Trophoblast cell (in vitro differentiated cells and primary cell): ENCODE data around the gene SBK2.

Experiments used
- DNase-seq, 2 donors: peaks; one replicate each; pipeline ENCODE4 v3.0.0-alpha.2; 2016
- H2AFZ ChIP-seq: 2 replicates; pipeline ENCODE4 v1.6.1; 2013; ENCODE audit warnings: low read length, moderate library complexity, mild to moderate bottlenecking; ENCODE audit not compliant: insufficient read depth, poor library complexity
- H2AK5ac ChIP-seq: 2 replicates; pipeline ENCODE4 v1.6.1; 2013; ENCODE audit warnings: mild to moderate bottlenecking, low read length
- H2BK120ac ChIP-seq: 2 replicates; pipeline ENCODE4 v1.6.1; 2013; ENCODE audit warnings: low read length, mild to moderate bottlenecking, moderate library complexity; ENCODE audit not compliant: insufficient read depth, poor library complexity
- H2BK12ac ChIP-seq: 2 replicates; pipeline ENCODE4 v1.6.1; 2013; ENCODE audit warnings: mild to moderate bottlenecking, low read length, moderate library complexity
- H2BK5ac ChIP-seq: 2 replicates; pipeline ENCODE4 v1.6.1; 2013; ENCODE audit warnings: low read length, low read depth, moderate library complexity, mild to moderate bottlenecking; ENCODE audit not compliant: poor library complexity
- H3K14ac ChIP-seq: 2 replicates; pipeline ENCODE4 v1.6.1; 2013; ENCODE audit warnings: mild to moderate bottlenecking, low read length
- H3K18ac ChIP-seq: 2 replicates; pipeline ENCODE4 v1.6.1; 2013; ENCODE audit warnings: mild to moderate bottlenecking, low read length
- H3K23ac ChIP-seq: 2 replicates; pipeline ENCODE4 v1.6.1; 2013; ENCODE audit warnings: low read length
- H3K27ac ChIP-seq: 2 replicates; pipeline ENCODE4 v1.5.1; 2013; ENCODE audit warnings: low read depth, mild to moderate bottlenecking, inconsistent platforms, low read length, moderate library complexity
- H3K27me3 ChIP-seq: 2 replicates; pipeline ENCODE4 v1.6.1; 2013; ENCODE audit warnings: inconsistent platforms, mild to moderate bottlenecking, low read length, moderate library complexity; ENCODE audit not compliant: insufficient read depth
- H3K36me3 ChIP-seq, 2 experiments: 1 replicate in 1 of 2; 2 replicates in 1 of 2; pipeline ENCODE4 v1.6.1; 2013; ENCODE audit warnings: low read length in 2 of 2, mild to moderate bottlenecking in 2 of 2, moderate library complexity in 1 of 2; ENCODE audit not compliant: insufficient read depth in 2 of 2, control insufficient read depth in 1 of 2
- H3K4ac ChIP-seq: 2 replicates; pipeline ENCODE4 v1.6.1; 2013; ENCODE audit warnings: low read depth, mild to moderate bottlenecking, low read length, moderate library complexity
- H3K4me1 ChIP-seq, 2 experiments: 1 replicate in 1 of 2; 2 replicates in 1 of 2; pipeline ENCODE4 v1.6.1; 2013; ENCODE audit warnings: low read length in 2 of 2, mild to moderate bottlenecking in 2 of 2, moderate library complexity in 1 of 2; ENCODE audit not compliant: insufficient read depth in 2 of 2, control insufficient read depth in 1 of 2
- H3K4me2 ChIP-seq: 2 replicates; pipeline ENCODE4 v1.6.1; 2013; ENCODE audit warnings: inconsistent platforms, mild to moderate bottlenecking, low read length, moderate library complexity
- H3K4me3 ChIP-seq: 2 replicates; pipeline ENCODE4 v1.5.1; 2013; ENCODE audit warnings: mild to moderate bottlenecking, low read depth, low read length, inconsistent platforms
- H3K79me1 ChIP-seq: one replicate; pipeline ENCODE4 v1.6.1; 2013; ENCODE audit warnings: low read length
- H3K79me2 ChIP-seq: 2 replicates; pipeline ENCODE4 v1.6.1; 2013; ENCODE audit warnings: low read length, mild to moderate bottlenecking; ENCODE audit not compliant: control insufficient read depth, insufficient read depth, poor library complexity
- H3K9ac ChIP-seq: 2 replicates; pipeline ENCODE4 v1.6.1; 2013; ENCODE audit warnings: mild to moderate bottlenecking, low read length
- H3K9me3 ChIP-seq: 2 replicates; pipeline ENCODE4 v1.6.1; 2013; ENCODE audit warnings: low read depth, mild to moderate bottlenecking, control low read depth, inconsistent platforms, low read length; ENCODE audit not compliant: insufficient read depth
- H4K12ac ChIP-seq: 2 replicates; pipeline ENCODE4 v1.6.1; 2013; ENCODE audit warnings: low read depth, mild to moderate bottlenecking, low read length, moderate library complexity
- H4K8ac ChIP-seq: 2 replicates; pipeline ENCODE4 v1.6.1; 2013; ENCODE audit warnings: low read depth, mild to moderate bottlenecking, low read length, moderate library complexity
- H4K91ac ChIP-seq: one replicate; pipeline ENCODE4 v1.6.1; 2013; ENCODE audit warnings: low read depth, mild to moderate bottlenecking, low read length, moderate library complexity
- WGBS: extraction: QIAGEN DNeasy Blood & Tissue Kit; methylation state at CpG from one replicate; pipeline ENCODE4 v1.1.7; 2013; ENCODE audit warnings: missing lambda C conversion rate; ENCODE audit not compliant: insufficient read length, insufficient coverage; ENCODE audit errors: extremely low coverage; 5-methylcytosine and 5-hydroxymethylcytosine counted together

Gene SBK2

GRCh38 chr19:55489711-55490477 lies 47.0 kb downstream of the SBK2 start:
- Histone ChIP-seq H3K27ac (peak overlapping the region; percentile 5), H2BK12ac (peak overlapping the region; percentile 84), H3K27me3 (no peaks in the 10 kb centered on the region), H2AK5ac (peak overlapping the region; percentile 66), H2BK5ac (peak overlapping the region; percentile 79), H2BK120ac (peak overlapping the region; percentile 73), H3K36me3 (peaks cover 15 to 18% of the 10 kb centered on the region in 2 experiments), H4K91ac (peak overlapping the region; percentile 97), H2AFZ (peak overlapping the region; percentile 28), H3K79me2 (peaks cover 20% of the 10 kb centered on the region), H3K23ac (no peak overlapping the region), H3K4ac (peak overlapping the region; percentile 12), H3K14ac (peak overlapping the region; percentile 67), H3K4me2 (peak overlapping the region; percentile 20), H3K9ac (no peak overlapping the region), H3K4me1 (peaks cover 42 to 54% of the 10 kb centered on the region in 2 experiments), H3K4me3 (no peak overlapping the region), H3K79me1 (peaks cover 44% of the 10 kb centered on the region), H3K9me3 (no peaks in the 10 kb centered on the region), H4K8ac (peak overlapping the region; percentile 50), H3K18ac (peak overlapping the region; percentile 79), H4K12ac (no peak overlapping the region)
- DNase-seq: no peak
- WGBS: no CpG with 5 or more reads among the region's 21 CpGs

DNA sequence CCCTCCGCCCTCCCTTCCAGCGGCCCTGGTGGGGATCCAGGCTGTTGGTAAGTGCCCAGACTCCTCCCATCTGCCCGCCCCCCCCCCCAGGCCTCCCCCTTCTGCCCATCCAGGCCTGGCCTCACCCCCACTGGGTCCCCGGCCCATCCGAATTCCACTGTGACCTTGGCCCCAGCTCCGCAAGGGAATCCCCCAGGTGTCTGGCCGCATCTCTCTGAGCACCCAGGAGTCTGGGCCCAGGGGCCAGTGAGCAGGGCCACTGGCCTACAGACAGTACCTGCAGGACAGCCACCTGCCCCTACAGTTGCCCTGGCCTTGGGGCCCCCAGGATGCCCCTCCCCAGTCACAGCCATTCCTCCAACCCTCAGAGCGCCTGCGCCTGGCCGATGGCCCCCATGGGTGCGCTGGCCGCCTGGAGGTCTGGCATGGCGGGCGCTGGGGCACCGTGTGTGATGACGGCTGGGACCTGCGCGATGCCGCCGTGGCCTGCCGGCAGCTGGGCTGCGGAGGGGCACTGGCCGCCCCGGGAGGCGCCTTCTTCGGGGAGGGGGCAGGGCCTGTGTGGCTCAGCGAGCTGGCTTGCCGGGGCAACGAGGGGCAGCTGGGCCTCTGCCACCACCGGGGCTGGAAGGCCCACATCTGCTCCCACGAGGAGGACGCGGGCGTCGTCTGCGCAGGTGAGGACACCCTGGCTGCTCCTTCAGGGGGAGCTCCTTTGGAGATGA lies 47.8 kb downstream of the SBK2 start:
- Histone ChIP-seq H3K36me3 (peaks cover 10 to 13% of the 10 kb centered on the region in 2 experiments), H2BK120ac (peak overlapping the region; percentile 73), H3K27me3 (no peaks in the 10 kb centered on the region), H3K79me1 (peaks cover 49% of the 10 kb centered on the region), H3K14ac (peak overlapping the region; percentile 67), H3K9ac (no peak overlapping the region), H3K27ac (peak overlapping the region; percentile 97), H3K4me1 (peaks cover 48 to 58% of the 10 kb centered on the region in 2 experiments), H2BK5ac (peak overlapping the region; percentile 79), H4K8ac (peak overlapping the region; percentile 93), H3K4me2 (peak overlapping the region; percentile 53), H3K79me2 (peaks cover 24% of the 10 kb centered on the region), H4K91ac (peak overlapping the region; percentile 97), H3K18ac (peak overlapping the region; percentile 79), H2AK5ac (peak overlapping the region; percentile 66), H3K4me3 (peak overlapping the region; percentile 38), H3K9me3 (no peaks in the 10 kb centered on the region), H2BK12ac (peak overlapping the region; percentile 84), H2AFZ (peak overlapping the region; percentile 28), H4K12ac (peak overlapping the region; percentile 13), H3K23ac (no peak overlapping the region), H3K4ac (peak overlapping the region; percentile 12)
- DNase-seq: no peak
- no CpG with 5 or more reads among the region's 36 CpGs for WGBS

GRCh38 chr19:55487924-55488687 lies 48.8 kb downstream of the SBK2 start, which contains the start of gene SSC5D:
TSS of gene SSC5D (plus strand) at chr19:55488436. CDS start at chr19:55488590, 154 bp downstream.
- peak within 1 kb of the TSS; percentile 55 for H3K9ac ChIP-seq
- peak within 1 kb of the TSS; percentile 81 for H2AK5ac ChIP-seq
- H3K23ac ChIP-seq: no peak within 1 kb of the TSS
- H3K4me3 ChIP-seq: peak within 1 kb of the TSS; percentile 46
- H3K79me1 ChIP-seq: peaks cover 49% of the 10 kb centered on the region
- H3K4ac ChIP-seq: peak within 1 kb of the TSS; percentile 89
- peak within 1 kb of the TSS; percentile 97 for H4K91ac ChIP-seq
- no peaks in the 10 kb centered on the region for H3K27me3 ChIP-seq
- peak within 1 kb of the TSS; percentile 61 for H2AFZ ChIP-seq
- peak within 1 kb of the TSS; percentile 92 for H3K18ac ChIP-seq
- WGBS: no CpG with 5 or more reads among the region's 21 CpGs
- peak within 1 kb of the TSS; percentile 89 for H3K4me2 ChIP-seq
- peak within 1 kb of the TSS; percentile 95 for H2BK120ac ChIP-seq
- no peaks in the 10 kb centered on the region for H3K9me3 ChIP-seq
- peaks cover 24% of the 10 kb centered on the region for H3K79me2 ChIP-seq
- DNase-seq: no peak
- peak within 1 kb of the TSS; percentile 95 for H3K14ac ChIP-seq
- peak within 1 kb of the TSS; percentile 78 for H4K12ac ChIP-seq
- H2BK12ac ChIP-seq: peak within 1 kb of the TSS; percentile 84
- H2BK5ac ChIP-seq: peak within 1 kb of the TSS; percentile 95
- H4K8ac ChIP-seq: peak within 1 kb of the TSS; percentile 93
- H3K36me3 ChIP-seq: peaks cover 11 to 20% of the 10 kb centered on the region in 2 experiments
- peak within 1 kb of the TSS; percentile 99 for H3K27ac ChIP-seq
- peaks cover 49 to 57% of the 10 kb centered on the region in 2 experiments for H3K4me1 ChIP-seq
